Measurements from ENCODE around the gene SLC24A3. TPM values are rescaled to one million over a fixed set of nuclear protein-coding genes. Genes with fewer than 3 reads are reported as not detected.

SLC24A3 gene
- total RNA-seq, 1 donor from 2014 or later, result 33.5 TPM

GRCh38 chr20:19304886-19305415 lies 92.5 kb downstream of the SLC24A3 start:
- DNase-seq, result no peak

DNA sequence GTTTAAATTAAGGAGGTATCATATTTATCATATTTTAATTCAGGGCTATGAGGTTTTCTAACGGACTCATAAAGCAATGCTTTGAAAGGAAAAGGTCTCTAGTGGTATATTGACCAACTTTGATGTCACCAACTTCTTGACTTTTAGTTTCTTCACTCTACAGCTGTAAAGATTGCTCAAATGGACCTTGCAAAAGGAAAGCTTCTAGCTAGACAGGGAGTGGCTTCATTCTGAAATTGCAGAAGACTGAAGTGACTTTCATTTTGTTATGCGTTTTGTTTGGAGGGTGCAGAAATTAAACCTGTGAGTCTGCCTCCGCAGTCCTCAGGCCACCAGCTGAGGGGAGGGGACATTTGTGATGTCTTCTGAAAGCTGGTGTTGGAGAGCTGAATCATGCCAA lies 95.7 kb downstream of the SLC24A3 start:
- DNase-seq, result no peak

GRCh38 chr20:19310541-19310940 lies 98.1 kb downstream of the SLC24A3 start:
- DNase-seq, result no peak

DNA sequence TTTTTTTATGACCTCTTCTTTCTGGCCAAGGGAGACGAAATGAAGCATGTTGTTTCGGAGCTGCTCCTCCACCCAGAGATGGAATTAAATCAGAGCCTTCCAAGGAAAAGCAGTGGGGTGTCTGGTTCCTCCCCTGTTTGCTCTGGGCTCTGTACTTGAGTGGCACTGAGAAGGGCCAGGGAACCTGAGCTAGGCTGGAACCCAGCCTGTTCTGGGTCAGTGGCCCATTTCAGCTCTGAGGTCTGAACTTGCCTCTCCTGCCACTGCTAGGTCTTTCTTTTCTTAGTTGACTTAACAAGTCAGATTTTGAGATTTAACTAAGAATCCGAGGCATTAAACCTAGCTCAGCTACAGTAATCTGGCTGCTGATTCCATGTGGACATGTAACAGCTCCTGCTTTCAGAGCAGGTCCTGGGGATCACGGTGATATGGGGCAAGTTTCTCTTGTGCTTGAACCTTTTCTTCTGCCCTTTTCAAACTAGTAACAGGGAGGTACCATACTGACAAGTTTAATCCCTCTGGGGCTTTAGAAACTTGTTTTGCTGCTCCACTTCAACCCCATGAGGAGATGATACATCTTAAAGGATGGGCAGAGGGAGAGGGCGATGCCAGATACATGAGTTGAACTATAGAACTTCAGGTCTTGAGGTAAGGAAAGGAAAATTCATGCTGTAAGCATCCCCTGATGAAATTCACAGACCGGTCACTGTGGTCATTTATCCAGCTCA lies 101.1 kb downstream of the SLC24A3 start:
- DNase-seq, result no peak

GRCh38 chr20:19314621-19315020 lies 102.2 kb downstream of the SLC24A3 start:
- no peak for DNase-seq

GRCh38 chr20:19317237-19318069 lies 105.0 kb downstream of the SLC24A3 start:
- no peak for DNase-seq

DNA sequence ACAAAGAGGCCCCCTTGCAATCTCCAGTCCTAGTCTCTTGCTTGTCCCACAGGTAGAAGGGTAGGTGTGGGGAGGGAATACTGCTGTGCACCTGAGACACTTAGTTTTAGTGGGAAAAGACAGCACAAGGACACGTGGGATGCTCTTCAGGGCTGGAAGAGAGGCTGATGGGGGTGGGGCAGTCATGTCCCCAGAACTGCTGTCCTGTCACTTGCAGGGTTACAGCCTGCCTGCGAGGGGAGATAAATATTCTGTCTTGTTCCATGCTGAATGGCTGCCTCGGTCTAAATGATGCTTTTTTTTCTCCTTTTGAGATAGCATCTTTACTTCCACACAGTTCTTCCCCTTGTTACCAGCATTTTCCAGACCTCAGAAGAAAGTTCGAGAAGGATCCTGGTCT lies 106.2 kb downstream of the SLC24A3 start:
- DNase-seq, result no peak

GRCh38 chr20:19320005-19320404 lies 107.6 kb downstream of the SLC24A3 start:
- DNase-seq, result no peak

- no peak for DNase-seq
Observed at GRCh38 chr20:19321176-19321575, 108.7 kb downstream of the SLC24A3 start.

DNA sequence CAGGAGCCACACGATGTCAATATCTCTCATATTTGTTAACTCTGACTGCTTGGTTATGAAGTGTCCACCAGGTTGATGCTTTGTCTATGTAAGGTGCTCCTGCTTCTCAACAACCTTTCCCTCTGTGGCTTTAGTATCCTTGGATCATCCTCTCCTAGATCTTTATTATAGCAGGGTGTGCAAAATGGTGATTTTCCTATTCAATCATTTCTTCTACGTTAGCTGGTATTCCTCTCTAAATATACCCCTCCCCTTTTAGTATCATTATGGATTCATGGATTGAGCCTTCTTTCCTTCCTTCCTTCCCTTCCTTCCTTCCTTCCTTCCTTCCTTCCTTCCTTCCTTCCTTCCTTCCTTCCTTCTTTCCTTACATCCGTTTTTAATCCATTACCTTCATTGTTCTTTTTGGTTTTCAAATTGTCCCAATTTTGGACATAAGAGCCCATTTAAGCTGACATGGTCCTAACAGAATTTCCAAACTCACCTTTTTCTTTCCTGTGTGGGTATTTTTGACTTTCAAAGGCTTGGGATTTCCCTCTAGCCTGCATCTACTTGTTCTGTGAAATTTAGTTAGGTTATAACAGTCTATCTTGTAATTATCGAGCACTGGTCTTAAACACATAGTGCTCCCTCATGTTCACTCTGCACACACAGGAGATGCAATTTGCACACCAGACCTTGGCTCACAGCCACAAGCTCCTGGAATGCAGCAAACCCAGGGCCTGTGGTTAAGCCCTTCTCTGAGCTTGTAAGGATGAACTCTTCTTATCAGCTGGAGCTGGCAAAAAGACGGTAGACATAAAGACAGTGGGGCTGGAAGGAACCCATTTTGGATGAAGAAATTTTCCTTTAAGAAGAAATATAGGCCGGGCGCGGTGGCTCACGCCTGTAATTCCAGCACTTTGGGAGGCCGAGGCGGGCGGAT lies 109.9 kb downstream of the SLC24A3 start:
- DNase-seq, result no peak

- no peak for DNase-seq
Observed at GRCh38 chr20:19327401-19327800, 115.0 kb downstream of the SLC24A3 start.

GRCh38 chr20:19328676-19329075 lies 116.2 kb downstream of the SLC24A3 start:
- no peak for DNase-seq

DNA sequence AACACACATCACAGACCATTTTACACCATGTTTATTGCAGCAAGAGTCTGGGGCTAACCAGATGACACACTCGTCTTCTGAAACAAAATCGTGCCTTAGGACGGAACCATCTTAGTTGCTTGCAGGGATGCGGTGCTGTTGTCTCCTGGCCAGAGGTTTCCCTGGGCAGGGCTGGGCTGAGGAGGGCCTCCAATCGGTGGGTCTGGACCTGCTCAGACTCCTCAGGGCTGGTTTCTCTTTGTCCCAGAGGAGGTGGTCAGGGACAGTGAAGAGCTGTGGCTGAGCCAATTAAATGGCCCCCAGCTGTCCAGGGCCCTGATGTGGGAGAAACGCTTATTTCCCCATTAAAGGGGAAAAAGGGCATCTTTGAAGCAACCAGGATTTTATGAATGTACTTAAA lies 117.6 kb downstream of the SLC24A3 start:
- no peak for DNase-seq

DNA sequence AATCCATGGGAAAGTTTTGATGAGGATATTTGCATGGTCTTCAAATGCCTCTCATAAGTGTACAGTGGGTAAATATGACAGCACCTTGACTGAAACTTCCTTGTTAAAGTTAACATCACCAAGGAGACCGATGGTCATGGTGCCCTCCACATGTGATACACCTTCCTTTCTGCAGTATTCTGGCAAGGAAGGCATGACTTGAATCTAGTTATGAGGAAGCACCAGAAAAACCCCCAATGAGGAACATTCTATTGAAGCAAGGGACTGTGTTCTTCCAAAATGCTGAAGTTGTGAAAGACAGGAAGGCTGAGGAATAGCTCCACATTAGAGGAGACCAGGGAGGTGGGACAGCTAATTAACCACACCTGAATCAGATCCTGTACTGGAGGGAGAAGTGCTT lies 118.3 kb downstream of the SLC24A3 start:
- DNase-seq, result no peak

DNA sequence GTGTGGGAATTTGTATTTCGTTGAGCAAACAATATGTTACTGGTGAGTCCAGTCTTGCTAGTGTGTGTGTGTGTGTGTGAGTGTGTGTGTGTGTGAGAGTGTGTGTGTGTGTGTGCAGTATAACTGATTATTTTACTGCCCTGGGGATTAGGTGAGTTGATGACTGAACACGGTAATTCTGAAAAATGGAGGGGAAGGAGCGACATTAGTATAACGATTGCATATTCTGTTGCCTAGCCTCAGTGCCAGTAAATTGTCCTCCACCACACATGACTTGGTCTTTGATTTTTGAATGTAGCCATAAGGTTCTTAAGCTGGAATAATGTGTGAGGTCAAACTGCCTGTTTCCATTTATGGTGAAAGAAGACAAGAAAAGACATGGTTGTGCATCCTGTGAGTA lies 121.1 kb downstream of the SLC24A3 start:
- DNase-seq, result no peak

GRCh38 chr20:19335341-19335740 lies 122.9 kb downstream of the SLC24A3 start:
- no peak for DNase-seq

- no peak for DNase-seq
Observed at GRCh38 chr20:19335916-19336315, 123.5 kb downstream of the SLC24A3 start.

- DNase-seq, result no peak
Observed at GRCh38 chr20:19336631-19337030, 124.2 kb downstream of the SLC24A3 start.

DNA sequence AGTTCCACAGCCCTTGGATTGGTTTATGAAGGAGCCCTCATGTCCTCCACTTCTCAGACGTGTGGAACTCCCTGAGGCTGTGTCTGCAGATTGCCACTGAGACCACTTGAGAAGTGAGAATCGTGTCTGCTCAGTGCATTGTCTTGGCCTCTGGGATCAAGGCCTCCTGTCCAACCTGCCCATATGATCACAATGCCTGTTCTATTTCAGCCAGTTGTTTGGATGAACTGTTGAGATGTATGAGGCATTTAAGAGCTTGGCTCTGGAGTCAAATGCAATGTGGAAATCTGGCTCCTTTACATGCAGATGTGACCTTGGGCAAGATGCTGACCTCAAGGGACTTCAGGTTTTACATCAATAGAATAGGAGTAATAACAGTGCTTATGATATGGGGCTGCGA lies 125.9 kb downstream of the SLC24A3 start:
- peak; percentile 12 for DNase-seq

DNA sequence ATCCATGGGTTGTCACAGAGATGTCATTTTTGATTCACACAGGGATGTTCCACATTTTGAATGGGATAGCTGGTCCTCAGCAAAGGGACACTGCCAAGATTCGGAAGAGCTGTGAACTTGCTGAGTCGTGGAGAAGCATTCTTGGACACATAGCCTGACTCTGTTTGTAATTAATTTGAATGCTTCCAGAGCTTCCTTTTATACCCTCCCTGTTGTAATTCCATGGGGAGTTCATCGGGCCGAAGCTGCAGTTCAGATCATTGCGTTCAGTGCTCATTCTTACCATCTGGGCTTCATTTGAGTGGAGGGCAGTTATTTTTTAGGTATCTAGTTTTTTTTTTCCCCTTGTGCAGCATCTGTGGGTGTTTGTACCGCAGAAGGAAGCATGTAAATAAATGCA lies 126.5 kb downstream of the SLC24A3 start:
- peak; percentile 45 for DNase-seq

DNA sequence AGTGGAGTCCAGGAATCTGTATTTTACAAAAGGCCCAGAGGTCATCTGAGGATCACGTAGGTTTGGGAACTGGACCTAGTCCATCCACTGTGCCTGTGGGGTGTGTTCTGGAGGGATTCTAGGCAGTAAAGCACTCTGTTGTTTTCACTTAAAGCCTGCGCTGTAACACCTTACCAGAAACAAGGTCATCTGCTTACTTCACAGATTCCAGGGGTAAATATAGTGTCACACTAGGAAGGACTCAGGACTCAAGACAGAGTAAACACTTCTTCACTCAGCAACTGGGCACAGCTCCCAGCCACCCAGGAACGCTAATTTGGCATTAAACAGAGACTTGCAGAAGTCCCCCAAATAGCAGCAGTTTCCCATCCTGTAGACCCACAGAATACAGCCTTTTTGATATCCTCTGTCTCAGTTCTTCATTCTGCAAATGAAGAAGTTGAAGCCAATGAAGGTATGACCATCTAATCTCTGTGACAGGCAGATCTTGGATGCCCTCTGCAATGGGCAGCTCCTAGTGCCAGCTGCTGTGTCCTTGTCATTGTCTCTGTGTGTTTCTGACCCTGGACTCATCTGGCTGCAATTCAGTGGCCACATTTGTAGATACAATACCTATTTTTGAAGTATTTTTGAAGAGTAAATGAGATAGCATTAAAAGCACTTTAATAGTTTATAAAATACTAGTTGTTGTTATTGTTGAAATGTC lies 129.1 kb downstream of the SLC24A3 start:
- no peak for DNase-seq

DNA sequence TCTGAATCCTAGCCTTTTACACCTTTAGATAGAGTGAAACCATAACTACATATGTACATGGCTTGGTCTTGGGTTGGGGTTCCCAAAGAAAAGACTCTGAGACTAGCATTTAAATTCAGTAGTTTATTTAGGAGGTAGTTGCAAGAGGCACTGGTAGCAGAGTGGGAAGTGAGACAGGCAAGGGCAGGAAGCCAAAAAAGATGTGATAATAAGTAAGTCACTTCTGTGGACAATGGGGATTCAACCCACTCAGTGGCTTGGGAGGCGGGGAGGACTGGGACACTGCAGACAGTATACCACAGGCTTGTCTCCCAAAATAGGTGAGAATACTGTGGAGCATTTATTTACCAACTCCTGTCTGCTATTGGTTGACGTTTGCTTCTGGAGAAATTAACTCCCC lies 131.9 kb downstream of the SLC24A3 start:
- DNase-seq, result no peak

Measured in tongue (tissue), 2 donors.